Mesothelial cell of epicardium (in vitro differentiated cells): Measurements from ENCODE around the gene MYO18A. TPM values are rescaled to one million over a fixed set of nuclear protein-coding genes. Genes with fewer than 3 reads are reported as not detected.

Source experiments
- DNase-seq, 2 experiments: peaks; one replicate each; pipeline ENCODE4 v3.0.0; 2021; ENCODE audit warnings: low spot score in 2 of 2; ENCODE audit not compliant: unreplicated experiment in 2 of 2
- H3K27ac Mint-ChIP-seq: 2 replicates; pipeline ENCODE4 v1.8.0; 2021; ENCODE audit warnings: mixed read lengths
- H3K27me3 Mint-ChIP-seq: 2 replicates; pipeline ENCODE4 v1.8.0; 2021; ENCODE audit warnings: low read depth, mixed read lengths
- H3K36me3 Mint-ChIP-seq: 2 replicates; pipeline ENCODE4 v1.8.0; 2021; ENCODE audit warnings: mixed read lengths
- H3K4me1 Mint-ChIP-seq: 2 replicates; pipeline ENCODE4 v1.8.0; 2021; ENCODE audit warnings: mixed read lengths
- H3K4me3 Mint-ChIP-seq: 2 replicates; pipeline ENCODE4 v1.8.0; 2021; ENCODE audit warnings: mild to moderate bottlenecking, moderate library complexity, mixed read lengths
- H3K9me3 Mint-ChIP-seq: 2 replicates; pipeline ENCODE4 v1.8.0; 2021; ENCODE audit warnings: mixed read lengths
- CTCF ChIP-seq: fragments of 200-600 bp; sonication (generic); IDR thresholded peaks from one replicate; pipeline ENCODE4 v1.5.0; 2021; ENCODE audit warnings: antibody characterized with exemption; ENCODE audit not compliant: unreplicated experiment
- total RNA-seq: library from RNA; stranded (reverse); gene quantifications from 3 replicates; pipeline ENCODE4 v1.2.1, GENCODE V29; 2021

MYO18A gene
- total RNA-seq, 1 donor from 2014 or later, result 58.4 TPM

- no peak for DNase-seq
- H3K4me3 Mint-ChIP-seq, result no peak overlapping the region
- no peaks in the 10 kb centered on the region for H3K27me3 Mint-ChIP-seq
- no peak for TF ChIP-seq CTCF
- no peaks in the 10 kb centered on the region for H3K4me1 Mint-ChIP-seq
- no peaks in the 10 kb centered on the region for H3K9me3 Mint-ChIP-seq
- peaks cover 5% of the 10 kb centered on the region for H3K36me3 Mint-ChIP-seq
- H3K27ac Mint-ChIP-seq, result no peak overlapping the region
These were observed 57.1 kb downstream of the MYO18A start for GRCh38 chr17:29123111-29123510.

- Mint-ChIP-seq H3K4me1 (no peaks in the 10 kb centered on the region), H3K36me3 (peaks cover 5% of the 10 kb centered on the region), H3K4me3 (no peak overlapping the region), H3K9me3 (no peaks in the 10 kb centered on the region), H3K27me3 (no peaks in the 10 kb centered on the region), H3K27ac (no peak overlapping the region)
- DNase-seq, result no peak
- no peak for TF ChIP-seq CTCF
These were observed 58.8 kb downstream of the MYO18A start for GRCh38 chr17:29121442-29121841.

- H3K36me3 Mint-ChIP-seq, result peaks cover 5% of the 10 kb centered on the region
- DNase-seq, result no peak
- TF ChIP-seq CTCF, result no peak
- no peaks in the 10 kb centered on the region for H3K27me3 Mint-ChIP-seq
- no peaks in the 10 kb centered on the region for H3K4me1 Mint-ChIP-seq
- H3K27ac Mint-ChIP-seq, result no peak overlapping the region
- no peaks in the 10 kb centered on the region for H3K9me3 Mint-ChIP-seq
- no peak overlapping the region for H3K4me3 Mint-ChIP-seq
These were observed 59.8 kb downstream of the MYO18A start for GRCh38 chr17:29120433-29120832.

GRCh38 chr17:29119265-29119664, 60.9 kb downstream of the MYO18A start:
- DNase-seq, result no peak
- Mint-ChIP-seq H3K36me3 (peaks cover 7% of the 10 kb centered on the region), H3K4me1 (no peaks in the 10 kb centered on the region), H3K27ac (no peak overlapping the region), H3K27me3 (no peaks in the 10 kb centered on the region), H3K9me3 (no peaks in the 10 kb centered on the region), H3K4me3 (no peak overlapping the region)
- TF ChIP-seq CTCF, result no peak

- no peaks in the 10 kb centered on the region for H3K27me3 Mint-ChIP-seq
- H3K4me1 Mint-ChIP-seq, result no peaks in the 10 kb centered on the region
- DNase-seq, result peak; percentile 47 to 83
- H3K9me3 Mint-ChIP-seq, result no peaks in the 10 kb centered on the region
- no peak overlapping the region for H3K27ac Mint-ChIP-seq
- TF ChIP-seq CTCF, result peak; percentile 94
- no peak overlapping the region for H3K4me3 Mint-ChIP-seq
- H3K36me3 Mint-ChIP-seq, result peaks cover 10% of the 10 kb centered on the region
These were observed 63.1 kb downstream of the MYO18A start for GRCh38 chr17:29116804-29117753.
